LHCN-M2 (cell line): ENCODE data around the gene EHD3. TPM values are rescaled to one million over a fixed set of nuclear protein-coding genes. Genes with fewer than 3 reads are reported as not detected.

Experiments used
- DNase-seq: peaks from one replicate; pipeline ENCODE4 v3.0.0-alpha.2; 2012; ENCODE audit warnings: low read depth
- total RNA-seq: library from RNA; depleted of rRNA; stranded (reverse); fragments of >200 nt; gene quantifications from 2 replicates; pipeline ENCODE4 v1.2.3, GENCODE V29; 2014

EHD3 gene
- total RNA-seq, 1 experiment from 2014 or later, result 10.9 TPM

DNA sequence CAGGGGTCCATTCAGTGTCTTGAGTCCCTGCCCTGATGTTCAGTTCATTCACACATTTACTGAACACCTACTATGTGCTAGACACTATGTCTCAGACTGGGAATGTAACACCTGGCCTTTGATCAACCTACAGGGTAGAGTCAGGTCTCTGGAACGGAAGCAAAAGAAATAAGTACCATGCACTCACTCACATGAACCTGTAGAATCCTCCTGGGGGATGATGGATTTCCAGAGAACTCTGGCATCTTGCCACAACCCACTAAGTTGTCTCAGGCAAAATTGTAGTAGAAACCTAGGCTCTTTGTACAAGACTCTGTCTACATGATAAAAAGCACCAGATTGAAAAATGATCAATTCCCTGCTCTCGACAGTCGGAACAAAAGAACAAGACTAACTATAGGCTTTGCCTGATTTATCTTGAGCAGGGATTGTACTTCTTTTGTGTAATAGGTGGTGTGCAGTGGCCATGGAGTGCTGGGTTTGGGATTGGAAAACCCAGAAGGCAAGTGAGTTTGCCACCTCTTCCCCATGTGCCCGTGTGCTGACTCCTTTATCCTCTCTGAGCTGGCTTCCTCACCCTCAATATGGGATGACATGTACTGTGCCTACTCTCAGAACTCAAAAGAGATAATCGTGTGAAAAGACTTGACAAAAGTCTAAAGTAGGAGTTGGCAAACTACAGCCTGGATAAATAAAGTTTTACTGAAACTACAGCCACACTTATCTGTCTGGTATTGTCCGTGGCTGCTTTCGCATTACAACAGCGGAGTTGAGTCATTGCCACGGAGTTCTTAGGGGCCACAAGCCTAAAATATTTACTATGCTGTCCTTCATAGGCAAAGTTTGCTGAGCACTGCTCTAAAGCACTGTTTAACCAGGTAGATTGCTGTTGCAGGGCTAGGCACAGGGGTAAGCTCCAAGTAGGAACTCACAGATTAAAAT is 21.0 kb upstream of the EHD3 start:
- peak; percentile 6 for DNase-seq

DNA sequence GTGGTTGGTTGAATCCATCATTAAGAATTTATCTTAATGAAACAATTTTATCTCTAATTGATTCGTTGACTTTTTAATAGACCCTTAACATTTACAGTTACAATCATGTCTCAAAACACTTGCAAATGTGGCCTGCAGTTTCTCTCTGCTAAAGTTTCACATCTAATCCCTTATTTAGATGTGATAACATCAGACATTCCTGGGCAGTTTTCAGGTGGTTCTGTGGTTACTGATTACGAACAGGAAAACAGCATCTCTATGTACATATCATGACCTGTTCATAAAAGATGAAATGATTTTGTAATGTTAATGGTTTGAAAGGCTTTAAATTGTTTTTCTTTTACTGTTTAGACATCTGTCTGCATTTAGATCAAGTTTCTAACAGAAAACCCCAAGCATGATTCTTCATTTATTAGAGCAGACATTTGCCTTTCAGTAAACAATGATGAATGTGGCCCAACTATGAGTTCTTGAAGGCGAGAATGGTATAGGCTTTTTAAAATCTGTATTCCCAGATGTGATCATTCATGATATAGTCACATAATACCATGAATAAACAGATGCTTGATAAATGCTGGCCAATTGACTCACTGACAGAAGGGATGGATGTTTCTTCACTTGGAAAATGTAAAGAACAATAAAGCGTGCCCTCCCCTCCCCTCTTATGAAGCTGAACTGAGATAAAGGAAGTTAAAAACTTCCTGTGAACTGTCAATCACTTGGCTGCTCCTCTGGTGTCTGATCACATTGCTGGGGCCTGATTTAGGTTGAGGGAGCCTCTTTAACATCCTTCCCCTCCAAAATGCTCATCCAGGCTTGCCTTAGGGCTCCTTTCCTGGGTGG is 20.1 kb upstream of the EHD3 start:
- DNase-seq, result no peak

DNA sequence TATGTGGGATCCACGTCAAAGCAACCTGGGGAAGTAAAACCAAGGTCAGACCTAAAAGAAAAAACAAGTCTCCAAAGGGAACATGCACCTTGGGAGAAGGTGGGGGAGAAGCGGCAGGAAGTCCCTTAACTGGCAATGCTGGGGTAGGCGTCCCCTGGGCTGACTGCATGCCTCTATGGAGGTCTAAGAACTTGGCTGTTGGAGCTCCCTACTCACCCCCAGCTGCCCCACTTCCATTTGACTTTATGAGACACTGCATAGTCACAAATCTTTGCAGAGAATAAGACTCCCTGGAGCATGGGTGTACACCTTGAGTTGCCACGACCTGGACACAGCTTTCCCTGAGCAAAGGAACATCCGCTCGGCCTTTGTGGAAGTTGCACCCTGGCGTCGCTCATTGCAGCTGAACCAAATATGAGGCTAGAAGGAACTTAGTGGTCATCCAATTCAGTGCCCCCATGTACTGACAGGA is 19.5 kb upstream of the EHD3 start:
- DNase-seq, result no peak

DNA sequence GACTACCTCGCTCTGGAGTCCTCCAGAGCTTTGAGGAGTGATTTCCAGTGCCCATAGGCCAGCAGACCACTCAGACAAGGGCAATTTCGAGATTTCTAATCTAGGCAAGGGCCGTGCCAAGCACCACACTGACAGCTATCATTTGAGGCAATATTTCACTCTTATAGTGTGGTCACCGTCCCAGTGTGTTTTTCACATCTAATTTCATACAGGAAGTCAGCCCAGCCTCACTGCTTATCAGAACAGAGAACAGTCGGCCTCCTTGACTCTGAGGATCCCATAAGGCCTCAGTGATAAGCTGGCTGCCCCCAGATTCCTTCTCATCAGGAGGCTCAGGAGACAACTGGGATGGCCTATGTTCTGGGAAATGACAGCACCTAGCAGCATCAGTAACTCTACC is 17.2 kb upstream of the EHD3 start:
- DNase-seq, result no peak

DNA sequence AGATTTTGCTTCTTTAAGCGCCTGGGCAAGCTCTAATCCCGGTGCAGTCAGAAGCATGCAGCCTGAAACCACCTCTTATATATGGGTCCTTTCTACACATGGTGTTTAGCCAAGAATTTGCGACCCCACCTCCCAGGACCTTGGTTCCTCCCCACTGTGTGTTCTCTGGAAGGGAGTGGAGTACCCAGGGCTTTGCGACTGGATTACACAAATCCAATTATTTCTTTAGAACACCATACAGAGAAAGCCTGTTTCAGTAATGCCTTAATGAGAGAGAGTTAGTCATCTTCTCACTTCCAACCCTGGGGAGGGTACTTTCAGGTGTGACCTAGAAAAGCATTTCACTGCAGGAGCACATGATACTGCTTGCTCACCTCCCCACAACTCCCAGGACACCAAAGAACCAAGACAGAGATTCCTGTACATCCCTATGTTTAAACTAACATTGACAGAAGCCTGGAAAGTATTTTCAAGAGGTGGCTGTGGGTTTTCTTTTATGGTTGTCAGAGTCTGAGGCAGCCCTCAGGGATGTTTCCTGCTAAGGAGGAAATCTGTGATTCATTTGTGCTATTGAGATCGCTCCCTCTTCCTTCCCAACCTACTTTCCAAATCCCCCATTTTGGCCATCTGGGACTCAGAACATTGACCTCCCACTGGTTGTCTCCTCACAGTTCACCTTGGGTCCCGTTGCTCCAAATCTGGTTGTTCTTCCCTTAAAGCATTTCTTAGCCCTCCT is 16.3 kb upstream of the EHD3 start, which contains the start of gene CAPN14:
CAPN14 (minus strand) TSS at position 51 of the 736 bp plus-strand sequence. CDS start 12,068 bp downstream, outside the sequence.
- no peak for DNase-seq

DNA sequence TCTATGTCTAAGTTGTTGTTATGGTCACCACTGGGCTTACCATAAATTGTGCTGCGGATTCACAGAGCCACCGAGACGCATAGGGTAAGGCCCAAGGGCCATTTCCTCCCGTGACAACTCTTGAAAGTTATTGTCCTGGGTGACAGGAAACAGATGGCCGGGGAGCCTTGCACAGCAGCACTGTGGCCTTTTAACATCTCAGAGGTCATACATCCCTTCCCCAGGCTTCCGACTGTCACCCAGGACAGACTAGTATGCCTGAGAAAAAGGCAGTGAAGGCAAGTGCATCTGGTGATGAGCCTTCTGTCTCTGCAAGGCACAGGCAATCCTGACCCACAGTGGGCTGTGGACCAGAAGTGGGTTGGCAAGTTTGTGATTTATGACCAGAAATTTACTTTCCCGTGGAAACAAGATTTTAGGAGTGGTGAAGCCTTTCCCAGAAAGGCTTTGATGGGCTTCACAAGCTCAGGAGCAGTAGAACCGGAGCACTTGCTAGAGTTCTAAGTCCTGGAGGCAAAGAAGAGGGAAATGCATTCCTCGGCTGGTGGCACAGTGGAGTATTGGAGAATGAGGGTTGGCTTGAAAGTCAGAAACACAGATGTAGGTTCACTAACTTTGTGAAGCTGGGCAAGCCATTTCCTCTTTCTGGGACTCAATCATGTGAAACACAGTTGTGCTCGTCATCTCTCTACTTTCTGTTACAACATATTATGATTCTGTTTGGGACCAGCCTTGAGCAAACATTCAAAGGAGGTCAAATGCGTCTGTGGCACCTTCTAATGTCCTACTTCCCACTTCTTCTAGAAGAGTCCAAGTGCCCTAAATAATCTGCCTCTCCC is 14.6 kb upstream of the EHD3 start:
- DNase-seq, result no peak

DNA sequence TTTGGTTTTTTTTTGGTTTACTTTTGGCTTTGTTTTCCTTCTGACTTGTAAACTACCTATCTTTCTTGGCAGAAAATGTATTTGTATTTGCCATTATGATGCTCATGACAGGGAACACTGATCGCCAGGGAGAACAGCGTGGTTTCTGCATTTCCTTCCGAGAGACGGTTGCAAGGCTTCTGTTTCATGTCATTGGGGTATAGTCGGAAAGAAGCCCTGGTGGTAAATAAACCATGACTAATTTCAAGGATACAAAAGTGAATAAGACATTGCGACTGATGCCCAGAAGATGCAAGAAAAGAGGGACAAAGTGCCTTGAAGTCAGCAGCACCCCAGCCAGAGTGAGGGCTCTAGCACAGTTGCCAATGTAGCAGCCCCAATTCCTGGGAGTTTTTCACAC is 12.4 kb upstream of the EHD3 start:
- DNase-seq, result no peak

DNA sequence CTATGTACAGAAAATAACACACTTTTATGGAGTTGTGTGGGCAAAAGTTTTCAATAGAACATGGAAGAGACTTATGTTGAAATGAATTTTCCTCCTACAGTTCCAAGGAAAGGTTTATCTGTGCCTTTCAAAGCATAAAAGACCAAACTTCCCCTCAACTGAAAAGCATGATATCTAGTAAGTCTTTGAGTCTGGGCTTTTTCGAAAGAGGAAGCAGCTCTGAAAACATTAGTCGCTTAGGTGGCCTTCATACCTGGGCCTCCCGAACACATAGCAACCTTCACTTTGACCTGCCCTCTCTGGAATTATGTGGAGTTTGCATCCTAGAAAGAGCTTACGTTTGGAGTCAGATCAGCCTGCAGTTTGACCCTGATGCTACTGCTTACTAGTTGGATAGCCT is 11.9 kb upstream of the EHD3 start:
- DNase-seq, result no peak

DNA sequence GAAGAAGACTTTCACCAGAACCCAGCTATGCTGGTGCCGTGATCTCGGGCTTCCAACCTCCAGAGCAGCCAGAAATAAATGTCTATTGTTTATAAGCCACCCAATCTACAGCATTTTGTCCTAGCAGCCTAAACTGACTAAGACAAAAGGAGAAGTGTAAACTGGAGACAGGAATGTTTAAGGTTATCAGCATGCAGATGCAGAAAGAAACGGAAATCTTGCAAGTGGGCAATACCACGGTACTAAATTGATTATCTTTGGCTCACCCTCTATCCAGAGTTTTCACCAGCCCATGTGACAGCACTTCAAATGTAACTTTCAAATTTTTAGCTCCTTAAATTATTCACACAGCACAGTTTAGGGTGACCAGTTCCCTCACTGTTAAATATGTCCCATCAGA is 10.9 kb upstream of the EHD3 start:
- no peak for DNase-seq

DNA sequence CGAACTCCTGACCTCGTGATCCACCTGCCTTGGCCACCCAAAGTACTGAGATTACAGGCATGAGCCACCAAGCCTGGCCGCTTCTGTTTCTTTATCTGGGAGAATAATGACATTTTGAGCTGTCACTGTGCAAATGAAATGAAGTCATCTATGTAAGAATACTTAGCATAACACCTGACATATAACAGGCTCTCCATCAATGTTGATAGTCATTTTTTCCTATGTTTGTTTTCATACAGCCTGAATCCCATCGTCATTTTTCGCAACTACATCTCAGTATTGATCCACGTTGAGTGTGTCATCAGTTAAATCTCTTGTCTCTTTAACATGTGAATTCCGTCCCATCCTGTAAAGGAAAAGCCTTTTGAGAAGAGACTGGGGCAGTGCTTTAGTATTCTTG is 10.2 kb upstream of the EHD3 start:
- no peak for DNase-seq

DNA sequence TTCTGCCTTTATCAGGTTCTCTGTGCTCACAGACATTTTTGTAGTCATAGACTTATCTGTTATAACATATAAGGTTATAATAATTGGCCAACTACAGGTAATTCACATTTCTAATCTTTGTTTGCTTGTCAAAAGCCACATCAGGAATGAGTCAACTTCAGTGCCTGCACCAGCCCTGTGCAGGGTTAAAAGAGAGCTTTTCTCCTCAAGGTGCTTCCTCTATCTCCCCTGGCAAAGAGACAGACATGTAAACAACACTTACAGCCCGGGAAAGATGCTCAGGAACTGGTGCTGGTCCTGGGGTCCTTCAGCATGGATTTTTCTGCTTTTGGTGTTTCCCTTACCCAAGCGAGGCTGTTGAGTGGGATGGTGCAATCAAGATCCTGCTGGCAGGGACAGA is 7.7 kb upstream of the EHD3 start:
- DNase-seq, result no peak

DNA sequence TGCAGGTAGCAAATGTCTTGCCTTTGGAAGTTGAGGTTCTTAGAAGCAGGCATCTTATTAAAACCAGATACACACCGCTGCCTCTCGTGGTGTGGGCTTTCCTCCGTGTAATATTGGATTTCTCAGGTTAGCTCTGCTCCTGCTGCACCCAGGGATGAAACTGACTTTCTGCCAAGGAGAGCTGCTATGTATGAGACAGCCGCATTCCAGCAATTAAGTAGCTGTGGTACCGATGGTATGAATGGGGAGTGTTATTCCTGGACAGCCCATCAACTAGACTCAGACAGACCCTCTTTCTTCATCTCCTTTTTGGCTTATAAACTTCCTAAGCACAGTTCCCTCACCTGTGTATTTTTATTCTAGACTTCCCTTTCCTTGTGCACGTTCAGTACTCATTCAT is 6.8 kb upstream of the EHD3 start:
- DNase-seq, result no peak

DNA sequence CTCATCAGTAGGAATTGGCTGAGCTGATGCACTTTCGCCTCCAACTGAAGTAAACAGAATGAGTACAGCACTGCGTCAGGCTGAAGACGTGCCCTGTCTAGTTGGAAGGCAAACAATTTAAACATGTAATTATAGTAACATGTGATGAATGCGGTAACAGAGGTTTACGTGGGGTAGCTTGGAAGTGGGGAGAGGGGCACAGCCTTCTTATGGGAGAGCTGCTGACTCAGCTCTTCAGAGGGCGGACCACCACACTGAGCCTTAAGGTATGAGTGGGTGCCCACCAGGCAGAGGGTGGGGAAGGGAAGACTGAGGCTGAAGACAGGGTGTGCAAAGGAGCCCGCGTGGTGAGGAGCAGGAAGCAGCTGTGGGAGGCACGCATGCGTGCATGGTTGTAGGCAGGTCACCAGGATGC is 6.2 kb upstream of the EHD3 start:
- no peak for DNase-seq

DNA sequence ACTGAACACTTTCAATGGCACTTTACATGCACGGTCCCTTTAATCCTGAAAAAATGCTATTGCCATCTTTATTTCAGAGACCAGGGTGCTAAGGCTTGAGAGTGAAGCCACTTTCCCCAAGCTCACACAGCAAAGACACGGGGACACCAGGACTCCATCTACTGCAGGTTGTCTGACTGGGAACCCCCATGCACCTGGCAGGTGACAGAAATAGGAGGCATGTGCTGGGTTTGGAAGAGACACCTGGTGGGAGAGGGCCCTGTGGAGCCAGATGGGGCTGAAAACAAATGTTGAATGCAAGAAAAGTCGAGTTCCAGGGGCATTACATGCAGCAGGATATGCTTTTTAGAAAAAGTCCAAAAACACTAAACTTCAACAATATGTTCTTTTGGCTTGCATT is 5.2 kb upstream of the EHD3 start:
- DNase-seq, result no peak

DNA sequence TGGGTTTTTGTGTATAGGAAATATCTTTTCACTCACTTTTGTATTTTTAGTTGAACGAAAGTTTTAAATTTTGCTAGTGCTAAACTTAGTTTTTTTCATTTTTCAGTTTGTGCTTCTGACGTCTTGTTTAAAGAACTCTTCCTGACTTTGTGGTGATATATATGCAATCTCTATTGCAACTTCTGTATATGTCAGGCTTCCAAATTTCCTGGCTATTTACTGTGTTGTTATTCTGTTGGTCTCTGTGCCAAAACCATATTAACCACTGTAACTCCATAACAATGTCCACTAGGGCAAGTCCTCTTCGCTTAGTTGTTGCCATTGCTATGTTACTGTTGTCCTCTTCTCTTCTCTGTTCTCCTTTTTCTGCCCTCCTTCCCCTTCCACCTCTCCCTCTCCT is 3.2 kb upstream of the EHD3 start:
- DNase-seq, result no peak

DNA sequence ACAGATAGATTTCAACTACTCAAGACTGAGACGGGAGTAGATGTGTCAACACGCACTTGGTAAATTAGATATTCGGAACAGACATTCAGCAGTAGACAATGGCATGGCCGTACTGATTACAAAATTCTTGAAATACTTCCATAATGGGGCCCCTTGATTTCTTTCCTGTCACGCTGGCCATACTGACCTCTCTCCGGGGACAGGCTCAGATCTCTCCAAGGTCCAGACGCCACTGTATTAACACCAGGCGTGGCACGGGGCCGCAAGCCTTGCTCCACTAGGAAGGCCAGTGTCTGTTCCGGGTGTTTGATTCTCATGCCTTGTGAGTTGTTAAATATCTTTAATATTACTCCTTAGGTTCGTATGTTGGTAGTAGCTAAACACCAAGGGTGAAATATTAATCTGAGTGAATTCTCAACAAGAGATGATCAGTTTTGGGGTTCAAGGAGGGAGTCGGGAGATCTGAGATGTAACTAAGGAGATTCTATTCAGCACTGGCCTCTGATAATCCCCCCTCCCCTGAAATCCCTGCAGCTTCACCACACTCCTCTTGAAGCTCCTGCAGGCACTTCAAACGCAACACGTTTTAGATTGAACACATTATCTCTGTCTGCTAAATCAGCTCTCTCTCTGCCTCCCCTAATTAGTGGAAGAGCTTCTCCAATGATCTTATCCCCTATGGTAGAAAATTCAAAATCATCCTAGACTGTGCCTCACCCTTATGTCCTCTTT is 2.2 kb upstream of the EHD3 start:
- DNase-seq, result no peak

DNA sequence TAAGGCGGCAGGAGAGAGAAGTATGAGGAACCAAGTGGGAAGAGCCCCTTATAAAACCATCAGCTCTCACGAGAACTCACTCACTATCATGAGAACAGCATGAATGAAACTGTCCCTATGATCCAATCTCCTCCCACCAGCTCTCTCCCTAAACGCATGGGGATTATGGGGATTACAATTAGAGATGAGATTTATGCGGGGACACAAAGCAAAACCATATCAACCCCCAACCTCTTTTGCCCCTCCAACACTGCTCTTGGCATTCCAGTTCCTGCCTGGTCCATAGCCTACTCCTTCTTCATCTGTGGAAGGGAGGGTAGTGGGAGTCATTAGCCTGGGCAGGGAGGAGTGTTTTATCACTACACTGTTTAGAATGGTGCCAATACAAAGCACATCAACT is 1.4 kb upstream of the EHD3 start:
- no peak for DNase-seq

DNA sequence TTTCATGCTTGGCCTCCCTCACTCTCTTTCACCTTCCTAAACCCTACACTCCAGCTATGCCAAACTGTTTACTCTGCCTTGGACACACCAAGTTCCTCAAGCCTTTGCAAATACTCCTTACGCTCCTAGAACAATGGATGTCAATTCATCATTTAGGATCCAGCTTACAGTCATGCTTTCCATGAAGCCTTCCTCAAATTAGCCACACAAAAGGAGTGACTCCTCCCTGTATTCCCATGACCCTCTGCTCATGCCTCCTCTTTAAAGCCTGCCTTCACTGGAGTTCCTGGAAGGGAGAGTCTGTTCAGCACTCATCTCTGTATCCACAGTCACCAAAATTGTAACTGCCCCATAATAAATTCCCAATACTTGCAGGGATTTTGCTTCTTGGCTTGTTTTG is 721 bp upstream of the EHD3 start:
- peak; percentile 18 for DNase-seq

DNA sequence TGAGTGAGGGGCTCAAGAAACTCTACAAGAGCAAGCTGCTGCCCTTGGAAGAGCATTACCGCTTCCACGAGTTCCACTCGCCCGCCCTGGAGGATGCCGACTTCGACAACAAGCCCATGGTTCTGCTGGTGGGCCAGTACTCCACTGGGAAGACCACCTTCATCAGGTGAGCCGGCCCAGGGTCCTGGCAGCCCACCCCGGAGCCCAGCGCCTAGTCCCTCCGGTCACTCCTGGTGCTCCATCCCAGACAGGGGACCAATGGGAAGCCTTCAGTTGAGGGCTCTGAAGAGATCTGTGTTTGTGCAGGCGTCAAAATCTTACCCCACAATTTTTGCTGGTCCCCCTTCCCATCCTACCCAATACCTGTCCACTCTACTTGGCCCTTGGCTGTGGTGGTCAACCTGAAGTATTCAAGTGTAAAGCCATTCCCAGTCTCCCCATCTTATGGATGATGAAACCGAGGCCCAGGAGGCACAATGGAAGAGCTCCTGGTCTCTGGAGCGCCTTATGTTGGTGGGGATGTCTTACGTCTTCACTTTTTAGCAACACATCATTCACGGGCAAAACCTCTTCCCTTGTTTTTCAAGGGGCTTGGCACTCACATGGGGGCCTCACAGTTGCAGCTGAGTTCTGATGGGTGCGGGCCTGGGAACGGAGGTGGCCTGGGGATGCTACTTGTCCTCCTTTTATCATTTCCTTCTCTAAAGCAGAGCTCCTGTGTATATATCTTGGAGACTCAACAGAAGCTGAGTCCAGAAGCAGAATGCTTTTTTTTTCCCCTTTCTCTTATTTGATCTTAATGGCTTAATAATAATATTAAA is 941 bp downstream of the EHD3 start:
- DNase-seq, result no peak
